Measurements from ENCODE around the gene SSBP4. TPM values are rescaled to one million over a fixed set of nuclear protein-coding genes. Genes with fewer than 3 reads are reported as not detected.

SSBP4 gene
- total RNA-seq, 1 donor from 2014 or later, result 28.5 TPM

GRCh38 chr19:18444513-18444912 is 25.3 kb downstream of the SSBP4 start:
- POLR2A ChIA-PET, result no interaction called here

GRCh38 chr19:18445262-18445948 is 26.2 kb downstream of the SSBP4 start:
- Mint-ChIP-seq H3K36me3 (ENCODE audit: low read depth) (peaks cover 57% of the 10 kb centered on the region), H3K9me3 (no peaks in the 10 kb centered on the region), H3K4me3 (no peak overlapping the region), H3K4me1 (peaks cover 11% of the 10 kb centered on the region), H3K27ac (no peak overlapping the region), H3K27me3 (no peaks in the 10 kb centered on the region)
- POLR2A ChIA-PET, result no interaction called here
- CTCF ChIA-PET, result no interaction called here
- intact Hi-C loops (cut with micrococcal nuclease), result no loop called here
- ATAC-seq (ENCODE audit: low read depth) (no peak), DNase-seq (no peak)
- no peak for TF ChIP-seq CTCF (IDR thresholded peaks at IDR 0.05)

More at GRCh38 chr19:18444513-18444912, 25.3 kb downstream of the SSBP4 start:
- CTCF ChIA-PET, result no interaction called here
- DNase-seq (no peak), ATAC-seq (ENCODE audit: low read depth) (no peak)
- H3K4me3 Mint-ChIP-seq, result no peak overlapping the region
- H3K36me3 Mint-ChIP-seq (ENCODE audit: low read depth), result peaks cover 56% of the 10 kb centered on the region
- no peak overlapping the region for H3K27ac Mint-ChIP-seq
- H3K9me3 Mint-ChIP-seq, result no peaks in the 10 kb centered on the region
- intact Hi-C loops (cut with micrococcal nuclease), result no loop called here
- H3K27me3 Mint-ChIP-seq, result no peaks in the 10 kb centered on the region
- no peak for TF ChIP-seq CTCF (IDR thresholded peaks at IDR 0.05)
- H3K4me1 Mint-ChIP-seq, result peaks cover 14% of the 10 kb centered on the region

- Mint-ChIP-seq H3K27me3 (no peaks in the 10 kb centered on the region), H3K9me3 (no peaks in the 10 kb centered on the region), H3K4me3 (no peak overlapping the region), H3K27ac (no peak overlapping the region), H3K4me1 (peaks cover 14% of the 10 kb centered on the region), H3K36me3 (ENCODE audit: low read depth) (peaks cover 62% of the 10 kb centered on the region)
- intact Hi-C loops (cut with micrococcal nuclease), result no loop called here
- ChIA-PET POLR2A (no interaction called here), CTCF (no interaction called here)
- ATAC-seq (ENCODE audit: low read depth) (no peak), DNase-seq (no peak)
- no peak for TF ChIP-seq CTCF (IDR thresholded peaks at IDR 0.05)
Measured at GRCh38 chr19:18446145-18446810, 27.1 kb downstream of the SSBP4 start.

- no peak overlapping the region for H3K27ac Mint-ChIP-seq
- no peaks in the 10 kb centered on the region for H3K9me3 Mint-ChIP-seq
- no peak for TF ChIP-seq CTCF (IDR thresholded peaks at IDR 0.05)
- peaks cover 13% of the 10 kb centered on the region for H3K4me1 Mint-ChIP-seq
- ChIA-PET POLR2A (no interaction called here), CTCF (no interaction called here)
- ATAC-seq (ENCODE audit: low read depth), result no peak
- no peaks in the 10 kb centered on the region for H3K27me3 Mint-ChIP-seq
- intact Hi-C loops (cut with micrococcal nuclease), result no loop called here
- no peak overlapping the region for H3K4me3 Mint-ChIP-seq
- DNase-seq, result no peak
- H3K36me3 Mint-ChIP-seq (ENCODE audit: low read depth), result peaks cover 62% of the 10 kb centered on the region
Measured at GRCh38 chr19:18446811-18447359, 27.7 kb downstream of the SSBP4 start.

- no peak overlapping the region for H3K4me3 Mint-ChIP-seq
- H3K27me3 Mint-ChIP-seq, result no peaks in the 10 kb centered on the region
- DNase-seq (no peak), ATAC-seq (ENCODE audit: low read depth) (no peak)
- ChIA-PET CTCF (no interaction called here), POLR2A (no interaction called here)
- peaks cover 63% of the 10 kb centered on the region for H3K36me3 Mint-ChIP-seq (ENCODE audit: low read depth)
- H3K4me1 Mint-ChIP-seq, result peaks cover 5% of the 10 kb centered on the region
- no peak overlapping the region for H3K27ac Mint-ChIP-seq
- intact Hi-C loops (cut with micrococcal nuclease), result no loop called here
- no peak for TF ChIP-seq CTCF (IDR thresholded peaks at IDR 0.05)
- H3K9me3 Mint-ChIP-seq, result no peaks in the 10 kb centered on the region
Measured at GRCh38 chr19:18449552-18449951, 30.4 kb downstream of the SSBP4 start.

All from activated B cell treated with CpG ODN at 0.5 μM for 24 hours (primary cell).